OCI-LY3 (cell line): Measurements from ENCODE around the gene TMEM53.

Experiments used
- CTCF ChIP-seq: fragments of 200-600, 300-600 bp; sonication (generic); IDR thresholded peaks from 2 replicates; pipeline ENCODE4 v1.5.1; 2014; ENCODE audit warnings: antibody characterized with exemption, low read length, low read depth
- EZH2phosphoT487 ChIP-seq: fragments of 200-600 bp; shearing (Covaris generic); IDR thresholded peaks from 2 replicates; pipeline ENCODE4 v1.6.1; 2018; ENCODE audit warnings: antibody characterized with exemption, mixed run types, low read depth

- TF ChIP-seq CTCF (no peak), EZH2phosphoT487 (no peak)
Measured at GRCh38 chr1:44650159-44650831, 24.0 kb downstream of the TMEM53 start.
